Measurements from ENCODE around the gene MAGEA6.
"Not testable (repeated sequence)": the region's sequence is repeated elsewhere in the genome, so short reads cannot be mapped to it uniquely, and the experiment has no call there.

Gene MAGEA6

GRCh38 chrX:152734143-152734858, 35.2 kb downstream of the MAGEA6 start:
- H3K9me3 ChIP-seq (ENCODE audit: control insufficient read depth, low read length): not testable (repeated sequence)

GRCh38 chrX:152733261-152733975, 36.1 kb downstream of the MAGEA6 start, which contains the start of the genes CSAG1 and MAGEA12:
CSAG1 (minus strand) TSS chrX:152733721; CDS start chrX:152732460, 1,261 bp downstream.
MAGEA12 (plus strand) TSS chrX:152733757; CDS start chrX:152736162, 2,405 bp downstream.
- Histone ChIP-seq H3K4me1 (ENCODE audit: control insufficient read depth, insufficient read depth, low read length, poor library complexity, severe bottlenecking) (no peaks in the 10 kb centered on the region), H3K9me3 (ENCODE audit: control insufficient read depth, low read length) (no peaks in the 10 kb centered on the region), H3K36me3 (ENCODE audit: control insufficient read depth, insufficient read depth, low read length) (no peaks in the 10 kb centered on the region), H3K4me3 (ENCODE audit: extremely low read depth, insufficient read depth, low read length, poor library complexity, severe bottlenecking) (no peak within 1 kb of the TSS), H3K27ac (ENCODE audit: low read depth, low read length, severe bottlenecking) (no peak within 1 kb of the TSS)
- WGBS, 2 experiments (ENCODE audit: insufficient coverage in 2 of 2): 60% methylated on average over 1 of the region's 21 CpGs; no CpG with 5 or more reads in 1 of the 2 experiments

More at GRCh38 chrX:152734143-152734858, 35.2 kb downstream of the MAGEA6 start:
- not testable (repeated sequence) for H3K4me1 ChIP-seq (ENCODE audit: control insufficient read depth, insufficient read depth, low read length, poor library complexity, severe bottlenecking); H3K27ac ChIP-seq (ENCODE audit: low read depth, low read length, severe bottlenecking); H3K4me3 ChIP-seq (ENCODE audit: extremely low read depth, insufficient read depth, low read length, poor library complexity, severe bottlenecking); H3K36me3 ChIP-seq (ENCODE audit: control insufficient read depth, insufficient read depth, low read length)
- 87 to 97% methylated on average over 5 to 8 of the region's 22 CpGs for WGBS, 2 experiments (ENCODE audit: insufficient coverage in 2 of 2)

- no peak overlapping the region for H3K4me3 ChIP-seq (ENCODE audit: extremely low read depth, insufficient read depth, low read length, poor library complexity, severe bottlenecking)
- WGBS, 2 experiments (ENCODE audit: insufficient coverage in 2 of 2): 60 to 75% methylated on average over 1 to 3 of the region's 7 CpGs
- H3K36me3 ChIP-seq (ENCODE audit: control insufficient read depth, insufficient read depth, low read length): no peaks in the 10 kb centered on the region
- no peaks in the 10 kb centered on the region for H3K4me1 ChIP-seq (ENCODE audit: control insufficient read depth, insufficient read depth, low read length, poor library complexity, severe bottlenecking)
- H3K27ac ChIP-seq (ENCODE audit: low read depth, low read length, severe bottlenecking): no peak overlapping the region
- H3K9me3 ChIP-seq (ENCODE audit: control insufficient read depth, low read length): no peaks in the 10 kb centered on the region
Measured at GRCh38 chrX:152725409-152725808, 44.1 kb downstream of the MAGEA6 start.

Data from mesodermal cell (in vitro differentiated cells).